HG02938 (cell line): ENCODE measurements around the gene MAP1A.

Experiments
- ATAC-seq: cut with Tn5 transposase; IDR thresholded peaks from one replicate; pipeline ENCODE4 v1.9.1; 2021; ENCODE audit warnings: mild to moderate bottlenecking, moderate library complexity; ENCODE audit not compliant: unreplicated experiment

The MAP1A gene

GRCh38 chr15:43517354-43518196 is at the start of gene MAP1A:
MAP1A (plus strand) TSS chr15:43517608; CDS start chr15:43521474, 3,866 bp downstream.
- ATAC-seq: no peak

- ATAC-seq: no peak
These were observed 47.5 kb upstream of the MAP1A start for GRCh38 chr15:43469867-43470266.

GRCh38 chr15:43471975-43472374 is 45.4 kb upstream of the MAP1A start:
- no peak for ATAC-seq

- ATAC-seq: no peak
These were observed 43.5 kb upstream of the MAP1A start for GRCh38 chr15:43473885-43474284.

GRCh38 chr15:43483297-43484128 is 33.9 kb upstream of the MAP1A start:
- ATAC-seq: no peak

GRCh38 chr15:43484455-43484854 is 33.0 kb upstream of the MAP1A start:
- no peak for ATAC-seq

GRCh38 chr15:43487271-43487895 is 30.0 kb upstream of the MAP1A start:
- ATAC-seq: no peak

- no peak for ATAC-seq
These were observed 28.6 kb upstream of the MAP1A start for GRCh38 chr15:43488790-43489189.

- ATAC-seq: no peak
These were observed 28.2 kb upstream of the MAP1A start for GRCh38 chr15:43489191-43489590.

GRCh38 chr15:43492266-43492665 is 25.1 kb upstream of the MAP1A start:
- ATAC-seq: no peak

GRCh38 chr15:43492673-43493601 is 24.5 kb upstream of the MAP1A start, which contains the start of gene TP53BP1:
TP53BP1 (minus strand) TSS chr15:43493156; CDS start chr15:43493043, 113 bp downstream.
- peak; percentile 96 for ATAC-seq

GRCh38 chr15:43493703-43494472 is 23.5 kb upstream of the MAP1A start:
- ATAC-seq: no peak

GRCh38 chr15:43498990-43499389 is 18.4 kb upstream of the MAP1A start:
- ATAC-seq: no peak

- ATAC-seq: no peak
These were observed 17.8 kb upstream of the MAP1A start for GRCh38 chr15:43499635-43500034.

GRCh38 chr15:43505738-43506137 is 11.7 kb upstream of the MAP1A start:
- ATAC-seq: no peak

GRCh38 chr15:43508421-43508820 is 9.0 kb upstream of the MAP1A start:
- ATAC-seq: no peak

- ATAC-seq: no peak
These were observed 8.3 kb upstream of the MAP1A start for GRCh38 chr15:43508991-43509659.

GRCh38 chr15:43509660-43510199 is 7.7 kb upstream of the MAP1A start:
- ATAC-seq: no peak
